Neural progenitor cell (in vitro differentiated cells): ENCODE measurements around the gene ESPNL. TPM values are rescaled to one million over a fixed set of nuclear protein-coding genes. Genes with fewer than 3 reads are reported as not detected.

ENCODE experiments used
- DNase-seq: peaks from one replicate; pipeline ENCODE4 v3.0.0-alpha.2; 2016; ENCODE audit warnings: low spot score
- H2AFZ ChIP-seq: fragments of 200-600 bp; sonication (generic); replicated peaks from 2 replicates; pipeline ENCODE4 v1.6.1; 2016; ENCODE audit warnings: antibody characterized with exemption
- H3F3A ChIP-seq: fragments of 200-600 bp; sonication (generic); 2 replicates; pipeline ENCODE4 v1.6.1; 2016; ENCODE audit warnings: antibody characterized with exemption, low read depth
- H3K27ac ChIP-seq: fragments of 200-600 bp; sonication (generic); 2 replicates; pipeline ENCODE4 v1.5.1; 2016; ENCODE audit warnings: mild to moderate bottlenecking
- H3K27me3 ChIP-seq: fragments of 200-600 bp; sonication (generic); 2 replicates; pipeline ENCODE4 v1.6.1; 2016; ENCODE audit warnings: mild to moderate bottlenecking, moderate library complexity
- H3K36me3 ChIP-seq: fragments of 200-600 bp; sonication (generic); 2 replicates; pipeline ENCODE4 v1.5.1; 2016
- H3K4me1 ChIP-seq: fragments of 200-600 bp; sonication (generic); 2 replicates; pipeline ENCODE4 v1.6.1; 2016; ENCODE audit warnings: mixed run types
- H3K4me2 ChIP-seq: fragments of 200-600 bp; sonication (generic); 2 replicates; pipeline ENCODE4 v1.6.1; 2016
- H3K4me3 ChIP-seq: fragments of 200-600 bp; sonication (generic); 2 replicates; pipeline ENCODE4 v1.5.1; 2016
- H3K79me2 ChIP-seq: fragments of 200-600 bp; sonication (generic); 2 replicates; pipeline ENCODE4 v1.6.1; 2016; ENCODE audit warnings: low read depth
- H3K9ac ChIP-seq: fragments of 200-600 bp; sonication (generic); 2 replicates; pipeline ENCODE4 v1.6.1; 2016
- H3K9me3 ChIP-seq: fragments of 200-600 bp; sonication (generic); 2 replicates; pipeline ENCODE4 v1.5.1; 2016; ENCODE audit warnings: low read depth
- H4K20me1 ChIP-seq: fragments of 200-600 bp; sonication (generic); 2 replicates; pipeline ENCODE4 v1.6.1; 2016; ENCODE audit warnings: low read depth
- H3K27ac Mint-ChIP-seq: 3 replicates; pipeline ENCODE4 v1.8.0; 2021; ENCODE audit warnings: mixed read lengths
- H3K27me3 Mint-ChIP-seq: 2 replicates; pipeline ENCODE4 v1.8.0; 2022; ENCODE audit warnings: low read depth, mild to moderate bottlenecking, inconsistent platforms, moderate library complexity, mixed read lengths; ENCODE audit not compliant: insufficient read depth
- H3K36me3 Mint-ChIP-seq: 3 replicates; pipeline ENCODE4 v1.8.0; 2021; ENCODE audit warnings: mixed read lengths
- H3K4me1 Mint-ChIP-seq: 3 replicates; pipeline ENCODE4 v1.8.0; 2021; ENCODE audit warnings: mixed read lengths
- H3K4me3 Mint-ChIP-seq: 3 replicates; pipeline ENCODE4 v1.8.0; 2021; ENCODE audit warnings: mild to moderate bottlenecking, moderate library complexity, mixed read lengths
- H3K9me3 Mint-ChIP-seq: 3 replicates; pipeline ENCODE4 v1.8.0; 2020; ENCODE audit warnings: mixed read lengths
- CTCF ChIP-seq: fragments of 200-600 bp; sonication (generic); IDR thresholded peaks from 2 replicates; pipeline ENCODE4 v1.5.1; 2017; ENCODE audit warnings: antibody characterized with exemption, mild to moderate bottlenecking
- EZH2 ChIP-seq: fragments of 200-600 bp; sonication (generic); IDR thresholded peaks from 2 replicates; pipeline ENCODE4 v1.6.1; 2017; ENCODE audit warnings: antibody characterized with exemption, mild to moderate bottlenecking, moderate library complexity
- EZH2phosphoT487 ChIP-seq: fragments of 200-600 bp; sonication (generic); IDR thresholded peaks from 2 replicates; pipeline ENCODE4 v1.6.1; 2017; ENCODE audit warnings: antibody characterized with exemption
- total RNA-seq: library from RNA; depleted of rRNA; stranded (reverse); fragments of >200 nt; gene quantifications from 2 replicates; pipeline ENCODE4 v1.2.3, GENCODE V29; 2015; ENCODE audit warnings: low replicate concordance

Gene ESPNL
- total RNA-seq, 1 donor from 2014 or later = 0.58 TPM

DNA sequence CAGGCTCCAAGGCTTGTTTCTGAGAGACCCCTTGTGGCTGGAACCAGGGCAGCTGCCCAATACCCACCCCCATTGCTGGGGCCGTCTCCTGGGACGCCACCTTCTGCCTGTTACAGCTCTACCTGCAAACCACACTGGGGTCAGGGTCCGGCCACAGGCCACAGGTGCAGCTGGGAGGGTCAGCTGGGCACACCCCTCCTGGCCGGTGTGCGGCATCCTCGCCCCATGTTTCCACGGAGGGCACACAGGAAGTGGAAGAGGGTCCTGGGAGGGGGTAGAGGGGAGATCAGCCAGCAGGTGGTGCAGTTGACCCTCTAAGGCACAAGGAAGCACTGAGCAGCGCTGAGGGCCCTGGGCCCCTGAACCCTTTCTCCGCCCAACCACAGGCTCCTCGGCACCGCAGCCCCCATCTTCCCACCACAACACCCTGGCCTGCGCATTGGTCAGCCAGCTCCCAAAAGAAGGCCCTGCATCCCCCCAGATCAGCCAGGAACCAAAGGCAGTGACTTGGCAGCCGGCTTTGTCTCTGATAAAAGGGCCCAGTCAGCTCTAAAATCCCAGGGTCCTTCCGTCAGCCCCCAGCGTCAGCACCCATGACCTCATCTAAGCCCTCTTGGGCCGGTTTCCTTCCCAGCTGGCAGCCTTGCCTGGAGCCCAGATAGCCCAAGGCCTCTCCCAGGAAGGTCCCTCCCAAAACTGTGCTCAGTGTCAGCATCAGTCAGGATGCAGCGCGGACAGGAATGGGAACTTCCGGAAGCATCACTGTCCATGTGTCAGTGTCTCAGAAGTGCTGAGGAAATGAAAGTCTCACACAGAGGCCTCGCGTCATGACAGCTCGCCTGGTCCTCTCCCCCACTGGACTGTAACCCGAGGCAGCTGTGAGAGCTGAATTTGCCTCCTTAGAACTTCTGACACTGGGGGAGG is 60.3 kb downstream of the ESPNL start:
- no peak overlapping the region for H3K27ac Mint-ChIP-seq
- TF ChIP-seq EZH2 (no peak), CTCF (peak; percentile 54)
- peaks cover 3% of the 10 kb centered on the region for H3K36me3 Mint-ChIP-seq
- Histone ChIP-seq H3K27ac (no peak overlapping the region), H3K4me1 (peaks cover 11% of the 10 kb centered on the region), H3K27me3 (peaks cover 89% of the 10 kb centered on the region), H3K4me3 (no peak overlapping the region), H3K4me2 (no peak overlapping the region), H3K9me3 (no peaks in the 10 kb centered on the region), H3K9ac (no peak overlapping the region), H2AFZ (no peak overlapping the region), H4K20me1 (peaks cover 33% of the 10 kb centered on the region), H3K79me2 (no peaks in the 10 kb centered on the region), H3F3A (peaks cover 12% of the 10 kb centered on the region), H3K36me3 (no peaks in the 10 kb centered on the region)
- peaks cover 32% of the 10 kb centered on the region for H3K27me3 Mint-ChIP-seq
- peaks cover 12% of the 10 kb centered on the region for H3K4me1 Mint-ChIP-seq
- DNase-seq = peak; percentile 62
- H3K9me3 Mint-ChIP-seq = peaks cover 3% of the 10 kb centered on the region
- H3K4me3 Mint-ChIP-seq = peak overlapping the region; percentile 33

DNA sequence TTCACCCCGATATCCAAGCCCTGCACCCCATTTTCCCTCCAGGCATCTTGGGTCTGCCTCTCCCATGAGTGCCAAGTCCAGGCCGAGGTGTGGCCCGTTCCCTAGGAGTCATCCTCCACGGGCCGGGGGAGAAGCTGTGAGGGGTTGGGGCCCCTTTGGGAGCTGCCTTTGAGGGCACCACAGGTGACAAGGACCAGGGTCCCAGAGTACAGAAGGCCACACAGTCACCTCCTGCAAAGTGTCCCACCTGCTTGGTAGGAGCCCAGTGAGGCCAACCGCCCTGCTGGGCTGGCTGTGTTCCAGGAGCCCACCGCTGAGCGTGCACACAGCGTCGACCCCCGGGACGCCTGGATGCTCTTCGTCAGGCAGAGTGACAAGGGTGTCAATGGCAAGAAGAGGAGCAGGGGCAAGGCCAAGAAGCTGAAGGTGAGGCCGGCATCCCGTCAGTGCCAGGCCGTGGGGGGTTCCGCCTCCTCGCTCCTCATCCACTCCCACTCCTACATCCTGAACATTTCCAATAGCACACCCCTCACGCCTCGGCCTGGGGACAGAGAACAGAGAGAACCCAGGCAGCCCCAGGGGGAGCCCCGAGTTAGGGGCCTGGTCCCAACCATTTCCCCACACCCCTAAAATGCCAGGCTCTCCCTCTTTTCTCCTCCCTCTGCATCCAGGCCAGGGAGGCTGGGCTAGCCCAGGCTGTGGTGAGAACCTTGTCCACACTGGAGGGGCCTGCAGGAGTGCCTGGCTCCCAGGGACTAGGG is 61.3 kb downstream of the ESPNL start:
- no peak overlapping the region for H3K4me2 ChIP-seq
- Mint-ChIP-seq H3K27me3 (peaks cover 31% of the 10 kb centered on the region), H3K36me3 (peaks cover 3% of the 10 kb centered on the region), H3K4me3 (no peak overlapping the region), H3K27ac (no peak overlapping the region), H3K9me3 (peaks cover 3% of the 10 kb centered on the region), H3K4me1 (peaks cover 8% of the 10 kb centered on the region)
- peaks cover 12% of the 10 kb centered on the region for H3F3A ChIP-seq
- no peak overlapping the region for H3K4me3 ChIP-seq
- no peak overlapping the region for H2AFZ ChIP-seq
- TF ChIP-seq EZH2phosphoT487 (no peak), EZH2 (no peak), CTCF (no peak)
- DNase-seq = no peak
- no peak overlapping the region for H3K9ac ChIP-seq
- no peaks in the 10 kb centered on the region for H3K79me2 ChIP-seq
- H3K27ac ChIP-seq = no peak overlapping the region
- H4K20me1 ChIP-seq = peaks cover 33% of the 10 kb centered on the region
- peaks cover 8% of the 10 kb centered on the region for H3K4me1 ChIP-seq
- peaks cover 95% of the 10 kb centered on the region for H3K27me3 ChIP-seq
- no peaks in the 10 kb centered on the region for H3K36me3 ChIP-seq
- no peaks in the 10 kb centered on the region for H3K9me3 ChIP-seq

DNA sequence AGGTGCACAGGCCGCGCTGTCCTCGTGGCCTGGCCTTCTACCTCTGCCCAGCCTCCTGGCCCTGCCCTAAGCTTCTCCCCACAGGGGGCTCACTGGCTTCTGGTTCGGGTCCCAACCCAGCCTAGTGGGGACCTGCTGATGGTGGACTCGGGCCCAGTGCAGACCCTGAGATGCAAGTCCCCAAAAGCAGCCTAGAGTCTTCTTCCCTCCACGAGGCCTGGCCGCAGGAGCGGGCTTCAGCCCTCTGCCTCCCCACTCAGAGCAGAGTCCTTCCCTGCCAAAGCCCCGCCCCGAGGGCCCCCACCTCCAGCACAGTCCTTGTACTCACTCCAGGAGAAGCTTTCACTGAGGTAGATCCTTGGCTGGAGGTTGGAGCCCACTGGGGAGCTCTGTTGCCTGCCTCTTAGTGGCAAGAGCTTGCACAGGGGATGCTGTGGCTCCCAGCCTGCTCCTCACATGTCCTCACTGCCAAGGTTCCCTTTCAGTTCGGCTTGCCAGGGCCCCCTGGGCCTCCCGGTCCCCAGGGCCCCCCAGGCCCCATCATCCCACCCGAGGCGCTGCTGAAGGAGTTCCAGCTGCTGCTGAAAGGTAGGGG is 62.2 kb downstream of the ESPNL start:
- H3K4me3 ChIP-seq = no peak overlapping the region
- Mint-ChIP-seq H3K9me3 (peaks cover 3% of the 10 kb centered on the region), H3K27me3 (peaks cover 28% of the 10 kb centered on the region), H3K27ac (no peak overlapping the region), H3K4me1 (peaks cover 8% of the 10 kb centered on the region), H3K36me3 (peaks cover 3% of the 10 kb centered on the region), H3K4me3 (no peak overlapping the region)
- no peak overlapping the region for H3K27ac ChIP-seq
- H3K79me2 ChIP-seq = no peaks in the 10 kb centered on the region
- TF ChIP-seq CTCF (no peak), EZH2 (no peak), EZH2phosphoT487 (no peak)
- peaks cover 8% of the 10 kb centered on the region for H3K4me1 ChIP-seq
- H2AFZ ChIP-seq = no peak overlapping the region
- no peak overlapping the region for H3K4me2 ChIP-seq
- peaks cover 33% of the 10 kb centered on the region for H4K20me1 ChIP-seq
- H3K36me3 ChIP-seq = no peaks in the 10 kb centered on the region
- peaks cover 12% of the 10 kb centered on the region for H3F3A ChIP-seq
- H3K9me3 ChIP-seq = no peaks in the 10 kb centered on the region
- no peak for DNase-seq
- no peak overlapping the region for H3K9ac ChIP-seq
- H3K27me3 ChIP-seq = peaks cover 89% of the 10 kb centered on the region
